ENCODE measurements around the gene WFDC10A. TPM values are rescaled to one million over a fixed set of nuclear protein-coding genes. Genes with fewer than 3 reads are reported as not detected.

The WFDC10A gene
- polyA plus RNA-seq, 2 of the 4 experiments (the other 2 are of a cell fraction) = not detected

GRCh38 chr20:45592574-45593189, 36.9 kb upstream of the WFDC10A start:
- H3K27ac ChIP-seq = no peak overlapping the region
- H3K4me3 ChIP-seq = no peak overlapping the region
- DNase-seq (ENCODE audit: low read depth in 1 of 2, low spot score in 1 of 2) = peak; percentile 25 to 74
- ATAC-seq = peak; percentile 79 to 80
- POLR2A ChIA-PET = no interaction called here
- CTCF ChIA-PET = interaction anchor here (0.6 to 1.2 kb wide), 5 partner anchors 178 to 576 kb away, joined by 3 to 9 read pairs (median 3); no protein-coding TSS in a partner anchor
- H3K4me2 ChIP-seq = no peak overlapping the region
- WGBS (ENCODE audit: missing lambda C conversion rate) = 14% methylated on average over 5 of the region's 5 CpGs
- H3K4me1 ChIP-seq = no peaks in the 10 kb centered on the region
- TF ChIP-seq CTCF (IDR thresholded peaks at IDR 0.05) (peak; percentile 69), SMC3 (IDR thresholded peaks at IDR 0.05) (peak; percentile 51), EP300 (IDR thresholded peaks at IDR 0.05) (no peak), NPAS2 (CRISPR knock-in tag; IDR thresholded peaks at IDR 0.05; ENCODE audit: borderline replicate concordance) (no peak), RAD21 (conservative IDR thresholded peaks at IDR 0.05 in 1 of 2, IDR thresholded peaks at IDR 0.05 in 1 of 2) (peak; percentile 44 to 67; a peak in 4 of 5 replicates)
- H3K9me3 ChIP-seq = peaks cover 8% of the 10 kb centered on the region; the same call in 1 of the 3 replicates
- peak; percentile 94 for FAIRE-seq

- H3K4me2 ChIP-seq = no peak overlapping the region
- 7% methylated on average over 1 of the region's 1 CpG for WGBS (ENCODE audit: missing lambda C conversion rate)
- H3K9me3 ChIP-seq = peaks cover 8% of the 10 kb centered on the region; the same call in 1 of the 3 replicates
- CTCF ChIA-PET = interaction anchor here (0.6 to 1.2 kb wide), 2 partner anchors 178 to 394 kb away, joined by 3 to 4 read pairs; no protein-coding TSS in a partner anchor
- POLR2A ChIA-PET = no interaction called here
- no peak for TF ChIP-seq GATA3 (IDR thresholded peaks at IDR 0.05; ENCODE audit: borderline replicate concordance)
- no peak for TF ChIP-seq FOXS1 (CRISPR knock-in tag; IDR thresholded peaks at IDR 0.05)
- no peak for TF ChIP-seq CTCF (IDR thresholded peaks at IDR 0.05)
- no peak for TF ChIP-seq HEYL (CRISPR knock-in tag; IDR thresholded peaks at IDR 0.05)
- no peak for TF ChIP-seq POLR2A (IDR thresholded peaks at IDR 0.05; ENCODE audit: low read length)
- no peak for TF ChIP-seq CBX8 (IDR thresholded peaks at IDR 0.05)
- TF ChIP-seq MAFK (IDR thresholded peaks at IDR 0.05; ENCODE audit: partially characterized antibody) = no peak
- no peak for TF ChIP-seq RNF2 (IDR thresholded peaks at IDR 0.05; ENCODE audit: borderline replicate concordance, low read depth)
- no peak for TF ChIP-seq ESRRA (IDR thresholded peaks at IDR 0.05; ENCODE audit: borderline replicate concordance, low read length)
- no peaks in the 10 kb centered on the region for H3K4me1 ChIP-seq
- FAIRE-seq (no peak), ATAC-seq (no peak), DNase-seq (ENCODE audit: low read depth in 1 of 2, low spot score in 1 of 2) (no peak)
- H3K4me3 ChIP-seq = no peak overlapping the region
- no peak overlapping the region for H3K27ac ChIP-seq
Measured at GRCh38 chr20:45593498-45593897, 36.0 kb upstream of the WFDC10A start.

GRCh38 chr20:45595235-45595634, 34.3 kb upstream of the WFDC10A start:
- no peaks in the 10 kb centered on the region for H3K4me1 ChIP-seq
- no peak overlapping the region for H3K4me2 ChIP-seq
- DNase-seq (ENCODE audit: low read depth in 1 of 2, low spot score in 1 of 2) = no peak
- H3K4me3 ChIP-seq = no peak overlapping the region
- ChIA-PET CTCF (interaction anchor here (0.6 to 2.4 kb wide), 2 partner anchors 174 to 176 kb away, joined by 3 to 9 read pairs; no protein-coding TSS in a partner anchor), POLR2A (no interaction called here)
- WGBS (ENCODE audit: missing lambda C conversion rate) = 0% methylated on average over 1 of the region's 1 CpG
- FAIRE-seq = no peak
- peaks cover 8% of the 10 kb centered on the region; the same call in 1 of the 3 replicates for H3K9me3 ChIP-seq
- no peak overlapping the region for H3K27ac ChIP-seq
- no peak for ATAC-seq
- TF ChIP-seq MAZ (IDR thresholded peaks at IDR 0.05; ENCODE audit: borderline replicate concordance, low read depth, low read length) (no peak), KDM1A (IDR thresholded peaks at IDR 0.05; ENCODE audit: low read depth) (no peak), MAX (IDR thresholded peaks at IDR 0.05) (no peak), E2F6 (IDR thresholded peaks at IDR 0.05; ENCODE audit: borderline replicate concordance, low read depth) (no peak), HOXA7 (CRISPR knock-in tag; IDR thresholded peaks at IDR 0.05) (no peak), RFX5 (IDR thresholded peaks at IDR 0.05) (no peak), TP53 (CRISPR knock-in tag; IDR thresholded peaks at IDR 0.05) (no peak), RARB (CRISPR knock-in tag; IDR thresholded peaks at IDR 0.05) (no peak), HDAC2 (IDR thresholded peaks at IDR 0.05) (no peak), CEBPB (IDR thresholded peaks at IDR 0.05) (no peak), KDM5A (IDR thresholded peaks at IDR 0.05) (no peak)
